SH-SY5Y (cell line): ENCODE measurements around the gene SLC25A21.

Experiments used
- GATA2 ChIP-seq: IDR thresholded peaks from 2 replicates; pipeline ENCODE4 v1.6.1; 2011; ENCODE audit warnings: mild to moderate bottlenecking, low read depth, low read length
- GATA3 ChIP-seq: IDR thresholded peaks from 2 replicates; pipeline ENCODE4 v1.6.1; 2011; ENCODE audit warnings: low read depth, mild to moderate bottlenecking, low read length, moderate library complexity

GRCh38 chr14:36931791-36932190 is 240.6 kb downstream of the SLC25A21 start:
- TF ChIP-seq GATA2 (no peak), GATA3 (no peak)
